Heart right ventricle (tissue), 16 donors: ENCODE results near the gene ARHGAP32. TPM values are rescaled to one million over a fixed set of nuclear protein-coding genes. Genes with fewer than 3 reads are reported as not detected.

ENCODE experiments used
- ATAC-seq, 8 donors: fragments of 200-7000 bp; cut with Tn5 transposase; one replicate each; pipeline ENCODE4 v1.9.1; 2020; ENCODE audit warnings: mild to moderate bottlenecking in 8 of 8, moderate library complexity in 8 of 8, moderate number of reproducible peaks in 1 of 8
- DNase-seq, 2 donors: peaks; one replicate each; pipeline ENCODE4 v3.0.0-alpha.2; 2020
- H3K27ac ChIP-seq, 10 donors: fragments of 200-600 bp; sonication (generic) in 2 of 10; one replicate each; pipeline versions ENCODE4 v1.5.0 to v1.8.0; 2020 to 2022; ENCODE audit warnings: mild to moderate bottlenecking in 3 of 10
- H3K27me3 ChIP-seq, 7 donors: fragments of 200-600 bp; one replicate each; pipeline ENCODE4 v1.8.0; 2021 to 2022; ENCODE audit warnings: mild to moderate bottlenecking in 2 of 7
- H3K36me3 ChIP-seq, 9 donors: fragments of 200-600 bp; sonication (generic) in 1 of 9; one replicate each; pipeline versions ENCODE4 v1.5.0 to v1.8.0; 2020 to 2022; ENCODE audit warnings: mild to moderate bottlenecking in 2 of 9
- H3K4me1 ChIP-seq, 9 donors: fragments of 200-600 bp; sonication (generic) in 1 of 9; one replicate each; pipeline versions ENCODE4 v1.5.0 to v1.8.0; 2020 to 2022; ENCODE audit warnings: mild to moderate bottlenecking in 4 of 9
- H3K4me3 ChIP-seq, 10 donors: fragments of 200-600 bp; sonication (generic) in 2 of 10; one replicate each; pipeline versions ENCODE4 v1.5.0 to v1.8.0; 2020 to 2022; ENCODE audit warnings: mild to moderate bottlenecking in 7 of 10, moderate library complexity in 2 of 10
- H3K9me3 ChIP-seq, 11 donors: fragments of 200-600 bp in 10 of 11; sonication (generic) in 2 of 11; one replicate each; pipeline versions ENCODE4 v1.5.0 to v1.8.0; 2013 to 2022; ENCODE audit warnings: mild to moderate bottlenecking in 2 of 11, control low read depth in 1 of 11, moderate library complexity in 1 of 11
- WGBS, 2 donors: extraction: QIAGEN DNeasy Blood & Tissue Kit; methylation state at CpG; one replicate each; pipeline ENCODE4 v1.1.7; 2013; ENCODE audit warnings: inconsistent platforms in 1 of 2; 5-methylcytosine and 5-hydroxymethylcytosine counted together
- intact Hi-C, 10 donors: fragments of 100-400 bp; cut with DNase I; formaldehyde crosslinking; loops; one replicate each; pipeline versions ENCODE4 v1.11.1 to v1.14.2; 2022
- polyA plus RNA-seq, 2 donors: library from polyadenylated mRNA; stranded (reverse); fragments of 200-250 nt; gene quantifications; one replicate each; pipeline ENCODE4 v1.2.3, GENCODE V29; 2013
- total RNA-seq, 10 donors: library from RNA; stranded (reverse); fragmentation: NEBNext Ultra II Directional in 3 of 10; extraction: Animal tissue kit (Norgen Biotek cat#: 25700) in 3 of 10; gene quantifications; one replicate each; pipeline versions ENCODE4 v1.2.1 to v1.2.4, GENCODE V29; 2021 to 2023
- TF ChIP-seq, protein P1 (sequence below), 9 donors: fragments of 200-600 bp; sonication (generic) in 2 of 9; IDR thresholded peaks; one replicate each; pipeline versions ENCODE4 v1.5.0 to v1.8.0; 2021 to 2022; ENCODE audit warnings: antibody characterized with exemption in 9 of 9, mild to moderate bottlenecking in 5 of 9, moderate library complexity in 1 of 9
- donor health status: Arrhythmogenic right ventricular cardiomyopathy.
- donor health status: ischemic (EF 13 %, LVEDD 7.1; RV severe dilation, severe dysfunction).
- donor health status: healthy with polysubstance abuse.
- donor health status: DM: no; HTN: yes; CAD: no.
- donor health status: DM: no; HTN: no; CAD: no.
- donor health status: ischemic (EF 25% LVEDD 6.9; RV normal size, moderate dysfunction).
- donor health status: ischemic (EF 25% LVEDD 5.7; RV mildly dilated, moderate dysfunction).
- donor health status: healthy.
- donor health status: DM: yes; HTN: yes; CAD: no.
- donor health status: Ischemic cardiomyopathy.
- donor health status: ischemic (EF 35%, LVEDD 5.7; RV mildly dilated, moderate dysfunction).
- donor health status: nonischemic (EF 11% LVEDD 7.7; RV severe dilation, severe dysfunction).
- donor health status: DM: yes; HTN: yes; CAD: no.
- donor health status: PGD.
- donor health status: ischemic (EF 29% LVEDD 5.4; RV normal size, mild dysfunction).
- donor health status: nonischemic (EF 23%, LVEDD 6.1; RV moderate dilation, normal function).

Gene ARHGAP32
- total and polyA plus RNA-seq, 12 donors = 1.0 to 8.7 (median 4.4) TPM

DNA sequence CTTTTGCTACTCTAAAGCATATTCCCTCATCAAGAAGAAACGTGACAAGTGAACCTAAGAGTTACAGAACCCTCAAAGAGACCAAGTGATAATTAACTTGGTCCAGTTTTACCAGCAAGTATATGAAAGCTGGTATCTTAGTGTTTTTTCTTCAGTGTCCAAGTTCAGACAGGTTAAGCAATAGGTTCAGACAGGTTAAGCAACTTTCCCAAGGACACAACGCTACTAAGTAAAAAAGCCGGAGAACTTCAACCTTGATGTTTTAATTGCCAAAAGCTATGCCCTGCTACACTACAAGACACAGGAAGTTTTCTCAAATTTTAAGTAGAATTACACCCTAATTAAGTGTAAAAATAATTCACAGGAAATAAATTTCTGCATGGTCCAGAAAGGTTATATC is 30.0 kb upstream of the ARHGAP32 start:
- intact Hi-C loops = loop anchor here in 1 of 10 donors (10.0 kb wide), 1 partner anchor 103 kb away; no protein-coding TSS in a partner anchor
- peaks cover 0 to 24% (median 13%) of the 10 kb centered on the region in 11 donors for H3K9me3 ChIP-seq
- WGBS, 2 donors = 75 to 92% methylated on average over 3 of the region's 3 CpGs
- no peaks in the 10 kb centered on the region for H3K27me3 ChIP-seq
- DNase-seq (no peak), ATAC-seq (no peak)
- no peaks in the 10 kb centered on the region for H3K36me3 ChIP-seq
- peaks cover 0 to 5% (median 0%) of the 10 kb centered on the region in 9 donors for H3K4me1 ChIP-seq
- no peak overlapping the region for H3K27ac ChIP-seq
- no peak overlapping the region for H3K4me3 ChIP-seq
- TF ChIP-seq, protein P1, sequence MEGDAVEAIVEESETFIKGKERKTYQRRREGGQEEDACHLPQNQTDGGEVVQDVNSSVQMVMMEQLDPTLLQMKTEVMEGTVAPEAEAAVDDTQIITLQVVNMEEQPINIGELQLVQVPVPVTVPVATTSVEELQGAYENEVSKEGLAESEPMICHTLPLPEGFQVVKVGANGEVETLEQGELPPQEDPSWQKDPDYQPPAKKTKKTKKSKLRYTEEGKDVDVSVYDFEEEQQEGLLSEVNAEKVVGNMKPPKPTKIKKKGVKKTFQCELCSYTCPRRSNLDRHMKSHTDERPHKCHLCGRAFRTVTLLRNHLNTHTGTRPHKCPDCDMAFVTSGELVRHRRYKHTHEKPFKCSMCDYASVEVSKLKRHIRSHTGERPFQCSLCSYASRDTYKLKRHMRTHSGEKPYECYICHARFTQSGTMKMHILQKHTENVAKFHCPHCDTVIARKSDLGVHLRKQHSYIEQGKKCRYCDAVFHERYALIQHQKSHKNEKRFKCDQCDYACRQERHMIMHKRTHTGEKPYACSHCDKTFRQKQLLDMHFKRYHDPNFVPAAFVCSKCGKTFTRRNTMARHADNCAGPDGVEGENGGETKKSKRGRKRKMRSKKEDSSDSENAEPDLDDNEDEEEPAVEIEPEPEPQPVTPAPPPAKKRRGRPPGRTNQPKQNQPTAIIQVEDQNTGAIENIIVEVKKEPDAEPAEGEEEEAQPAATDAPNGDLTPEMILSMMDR (IDR thresholded peaks at IDR 0.05) = no peak

DNA sequence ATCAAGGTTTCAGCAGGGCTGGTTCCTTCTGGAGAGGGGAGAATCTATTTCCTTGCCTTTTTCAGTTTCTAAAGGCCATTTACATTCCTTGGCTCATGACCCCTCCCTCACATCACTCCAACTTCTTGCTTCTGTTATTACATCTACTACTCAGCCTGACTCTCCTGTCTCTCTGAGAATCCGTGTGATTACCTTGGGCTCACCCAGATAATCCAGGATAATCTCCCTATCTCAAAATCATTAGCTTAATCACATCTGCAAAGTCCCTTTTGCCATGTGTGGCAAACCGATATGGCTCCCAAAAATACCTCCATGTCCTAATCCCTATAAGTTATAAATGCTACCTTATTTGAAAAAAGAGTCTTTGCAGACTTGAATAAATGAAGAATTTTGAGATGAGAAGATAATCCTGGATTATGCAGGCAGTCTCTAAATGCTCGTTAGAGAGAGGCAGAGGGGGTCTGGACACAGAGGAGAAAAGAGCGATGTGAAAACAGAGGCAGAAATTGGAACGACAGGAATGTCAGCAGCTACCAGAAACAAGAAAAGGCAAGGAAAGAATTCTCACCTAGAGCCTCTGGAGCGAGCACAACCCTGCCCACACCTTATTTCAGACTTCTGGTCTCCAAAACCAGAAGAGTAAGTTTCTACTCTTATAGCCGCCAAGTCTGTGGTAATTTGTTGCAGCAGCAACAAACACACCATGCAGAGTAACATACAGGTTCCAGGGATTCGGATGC is 23.6 kb upstream of the ARHGAP32 start:
- H3K4me1 ChIP-seq = no peaks in the 10 kb centered on the region
- DNase-seq (no peak), ATAC-seq (no peak)
- whole genome bisulfite sequencing, 2 donors = 70 to 79% methylated on average over 8 of the region's 8 CpGs
- no peak overlapping the region for H3K4me3 ChIP-seq
- H3K36me3 ChIP-seq = no peaks in the 10 kb centered on the region
- TF ChIP-seq, protein P1 (IDR thresholded peaks at IDR 0.05) = no peak
- H3K27ac ChIP-seq = no peak overlapping the region
- no peaks in the 10 kb centered on the region for H3K27me3 ChIP-seq
- H3K9me3 ChIP-seq = peaks cover 0 to 6% (median 0%) of the 10 kb centered on the region in 11 donors
- intact Hi-C loops = no loop called here

DNA sequence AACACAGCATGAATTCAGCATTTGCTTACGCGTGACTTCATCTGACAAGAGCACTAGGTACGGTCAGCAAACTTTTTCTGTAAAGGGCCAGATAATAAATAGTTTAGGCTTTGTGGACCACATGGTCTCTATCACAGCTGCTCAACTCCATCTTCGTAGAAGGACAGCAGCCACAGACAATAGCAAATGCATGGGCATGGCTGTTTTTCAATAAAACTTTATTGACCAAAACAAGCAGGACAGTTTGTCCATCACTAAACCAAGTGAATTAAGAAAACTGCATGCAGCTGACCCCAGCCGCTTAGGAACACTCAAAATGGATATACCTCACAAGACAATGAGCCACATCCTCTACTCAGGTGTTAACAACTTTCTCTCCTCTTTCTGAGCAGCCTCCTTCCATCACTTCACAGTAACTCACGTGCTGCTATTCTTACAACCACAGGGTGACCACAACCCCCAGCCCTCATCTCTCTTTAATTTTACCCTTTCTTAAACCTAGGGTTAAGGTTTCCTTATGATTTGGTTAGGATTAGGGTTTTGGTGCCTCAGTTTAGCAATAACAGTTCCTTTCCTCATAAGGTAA is 22.7 kb upstream of the ARHGAP32 start:
- no peak for DNase-seq
- intact Hi-C loops = no loop called here
- H3K27me3 ChIP-seq = no peaks in the 10 kb centered on the region
- WGBS, 2 donors = 96% methylated on average over 6 of the region's 6 CpGs
- TF ChIP-seq, protein P1 (IDR thresholded peaks at IDR 0.05) = no peak
- H3K9me3 ChIP-seq = peaks cover 0 to 6% (median 0%) of the 10 kb centered on the region in 11 donors
- H3K27ac ChIP-seq = no peak overlapping the region
- H3K4me3 ChIP-seq = no peak overlapping the region
- peaks cover 0 to 6% (median 0%) of the 10 kb centered on the region in 9 donors for H3K4me1 ChIP-seq
- no peaks in the 10 kb centered on the region for H3K36me3 ChIP-seq
- no peak for ATAC-seq

DNA sequence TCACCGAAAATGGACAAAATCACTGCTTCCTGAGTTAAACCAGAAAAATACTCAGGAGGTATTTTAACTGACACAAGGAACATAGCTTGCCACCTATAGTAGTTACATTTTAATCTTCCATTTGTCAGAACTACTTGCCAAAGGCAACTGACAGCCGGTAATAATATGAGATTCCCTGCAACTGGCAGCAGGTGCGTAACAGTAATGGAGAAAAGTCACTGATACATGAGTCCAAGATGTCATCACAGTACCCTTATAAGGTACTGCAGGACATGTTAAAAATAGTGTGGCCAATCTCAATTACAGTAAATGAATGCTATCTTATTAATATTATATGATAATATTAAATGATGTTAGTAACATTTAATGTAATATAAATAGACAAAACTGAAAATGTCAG is 21.1 kb upstream of the ARHGAP32 start:
- no peak for DNase-seq
- WGBS, 2 donors = 94 to 96% methylated on average over 3 of the region's 3 CpGs
- no peak for ATAC-seq
- intact Hi-C loops = no loop called here
- Histone ChIP-seq H3K27me3 (no peaks in the 10 kb centered on the region), H3K36me3 (no peaks in the 10 kb centered on the region), H3K27ac (no peak overlapping the region), H3K4me1 (peaks cover 0 to 6% (median 0%) of the 10 kb centered on the region in 9 donors), H3K4me3 (no peak overlapping the region), H3K9me3 (peaks cover 0 to 6% (median 0%) of the 10 kb centered on the region in 11 donors)
- TF ChIP-seq, protein P1 (IDR thresholded peaks at IDR 0.05) = no peak
